ENCODE measurements around the gene ELMO1. TPM values are rescaled to one million over a fixed set of nuclear protein-coding genes. Genes with fewer than 3 reads are reported as not detected.

Gene ELMO1
- total and polyA plus RNA-seq, 9 donors, result 8.9 to 48.9 (median 28.0) TPM

DNA sequence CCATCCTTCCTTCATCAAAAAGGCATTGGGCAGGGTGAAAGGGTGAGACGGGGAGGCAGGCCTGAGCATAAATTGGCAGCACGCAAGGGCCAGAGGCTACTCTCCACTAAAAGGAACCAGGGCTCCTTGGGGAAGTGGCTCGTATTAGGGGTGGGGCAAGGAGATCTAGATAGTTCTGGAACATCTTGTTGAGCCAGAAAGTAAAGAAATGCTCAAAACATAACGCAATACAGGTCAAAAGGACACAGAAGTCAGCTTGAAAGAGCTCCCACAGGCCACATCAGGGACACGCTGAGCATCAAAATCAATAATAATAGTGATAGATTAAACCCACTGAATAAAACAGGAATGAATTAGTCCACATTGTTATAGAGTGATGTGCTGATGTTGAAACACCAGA, 203.1 kb downstream of the ELMO1 start:
- Histone ChIP-seq H3K36me3 (no peaks in the 10 kb centered on the region), H3K9me3 (no peaks in the 10 kb centered on the region), H3K27me3 (no peaks in the 10 kb centered on the region), H3K4me3 (no peak overlapping the region), H3K4me1 (ENCODE audit: insufficient read depth) (peaks cover 7% of the 10 kb centered on the region), H3K27ac (no peak overlapping the region)
- TF ChIP-seq EP300 (IDR thresholded peaks at IDR 0.05) (no peak), POLR2A (IDR thresholded peaks at IDR 0.05) (no peak)
- no peak for DNase-seq
- 91 to 96% (median 94%) methylated on average over 5 of the region's 5 CpGs for WGBS, 3 donors
- intact Hi-C loops (cut with DNase I), result no loop called here

DNA sequence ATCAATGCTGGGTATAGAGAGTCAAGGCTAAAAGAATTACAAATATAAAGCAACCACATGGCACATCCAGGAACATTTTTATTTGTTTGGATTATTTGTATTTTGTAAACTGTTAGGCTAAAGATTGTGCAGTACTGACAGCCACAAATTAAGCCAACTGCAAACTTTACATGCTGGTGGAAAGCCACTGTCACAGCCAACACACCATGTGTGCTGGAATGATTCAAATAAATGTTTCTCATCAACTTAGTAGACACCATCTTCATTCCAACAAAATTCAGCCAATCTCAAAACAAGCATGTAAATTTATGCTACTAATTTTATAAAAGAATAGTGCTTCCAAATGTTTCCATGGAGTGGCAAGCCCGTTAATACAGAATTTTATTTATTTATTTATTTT, 211.8 kb downstream of the ELMO1 start:
- no peak overlapping the region for H3K27ac ChIP-seq
- H3K9me3 ChIP-seq, result no peaks in the 10 kb centered on the region
- 81 to 93% (median 90%) methylated on average over 1 of the region's 1 CpG for WGBS, 3 donors
- no peaks in the 10 kb centered on the region for H3K27me3 ChIP-seq
- H3K4me3 ChIP-seq, result no peak overlapping the region
- TF ChIP-seq POLR2A (IDR thresholded peaks at IDR 0.05), result no peak
- TF ChIP-seq, protein P1, sequence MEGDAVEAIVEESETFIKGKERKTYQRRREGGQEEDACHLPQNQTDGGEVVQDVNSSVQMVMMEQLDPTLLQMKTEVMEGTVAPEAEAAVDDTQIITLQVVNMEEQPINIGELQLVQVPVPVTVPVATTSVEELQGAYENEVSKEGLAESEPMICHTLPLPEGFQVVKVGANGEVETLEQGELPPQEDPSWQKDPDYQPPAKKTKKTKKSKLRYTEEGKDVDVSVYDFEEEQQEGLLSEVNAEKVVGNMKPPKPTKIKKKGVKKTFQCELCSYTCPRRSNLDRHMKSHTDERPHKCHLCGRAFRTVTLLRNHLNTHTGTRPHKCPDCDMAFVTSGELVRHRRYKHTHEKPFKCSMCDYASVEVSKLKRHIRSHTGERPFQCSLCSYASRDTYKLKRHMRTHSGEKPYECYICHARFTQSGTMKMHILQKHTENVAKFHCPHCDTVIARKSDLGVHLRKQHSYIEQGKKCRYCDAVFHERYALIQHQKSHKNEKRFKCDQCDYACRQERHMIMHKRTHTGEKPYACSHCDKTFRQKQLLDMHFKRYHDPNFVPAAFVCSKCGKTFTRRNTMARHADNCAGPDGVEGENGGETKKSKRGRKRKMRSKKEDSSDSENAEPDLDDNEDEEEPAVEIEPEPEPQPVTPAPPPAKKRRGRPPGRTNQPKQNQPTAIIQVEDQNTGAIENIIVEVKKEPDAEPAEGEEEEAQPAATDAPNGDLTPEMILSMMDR (IDR thresholded peaks at IDR 0.05), result no peak
- TF ChIP-seq EP300 (IDR thresholded peaks at IDR 0.05), result no peak
- H3K4me1 ChIP-seq (ENCODE audit: insufficient read depth), result no peaks in the 10 kb centered on the region
- intact Hi-C loops (cut with DNase I), result no loop called here
- no peaks in the 10 kb centered on the region for H3K36me3 ChIP-seq
- DNase-seq, result no peak

DNA sequence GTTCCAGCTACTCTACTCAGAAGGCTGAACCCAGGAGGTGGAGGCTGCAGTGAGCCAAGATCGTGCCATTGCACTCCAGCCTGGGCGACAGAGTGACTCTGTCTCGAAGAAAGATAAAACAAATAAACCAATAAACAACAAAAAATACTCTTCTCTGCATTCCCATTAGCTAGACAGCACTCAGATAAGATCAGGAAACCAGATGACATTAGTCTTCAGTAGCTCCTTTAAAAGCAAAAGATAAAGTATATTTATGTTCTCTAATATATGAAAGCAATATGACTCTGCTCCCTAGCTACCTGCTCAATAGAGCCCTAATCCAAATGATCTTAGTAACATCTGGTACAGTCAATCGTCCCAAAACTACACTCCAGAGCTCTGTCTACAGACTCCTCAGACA, 212.9 kb downstream of the ELMO1 start:
- Histone ChIP-seq H3K27ac (no peak overlapping the region), H3K36me3 (no peaks in the 10 kb centered on the region), H3K4me1 (ENCODE audit: insufficient read depth) (no peaks in the 10 kb centered on the region), H3K4me3 (no peak overlapping the region), H3K9me3 (no peaks in the 10 kb centered on the region), H3K27me3 (no peaks in the 10 kb centered on the region)
- TF ChIP-seq EP300 (IDR thresholded peaks at IDR 0.05) (no peak), POLR2A (IDR thresholded peaks at IDR 0.05) (no peak)
- TF ChIP-seq, protein P1 (IDR thresholded peaks at IDR 0.05), result no peak
- 79 to 92% (median 83%) methylated on average over 4 of the region's 4 CpGs for WGBS, 3 donors
- intact Hi-C loops (cut with DNase I), result no loop called here
- DNase-seq, result no peak

DNA sequence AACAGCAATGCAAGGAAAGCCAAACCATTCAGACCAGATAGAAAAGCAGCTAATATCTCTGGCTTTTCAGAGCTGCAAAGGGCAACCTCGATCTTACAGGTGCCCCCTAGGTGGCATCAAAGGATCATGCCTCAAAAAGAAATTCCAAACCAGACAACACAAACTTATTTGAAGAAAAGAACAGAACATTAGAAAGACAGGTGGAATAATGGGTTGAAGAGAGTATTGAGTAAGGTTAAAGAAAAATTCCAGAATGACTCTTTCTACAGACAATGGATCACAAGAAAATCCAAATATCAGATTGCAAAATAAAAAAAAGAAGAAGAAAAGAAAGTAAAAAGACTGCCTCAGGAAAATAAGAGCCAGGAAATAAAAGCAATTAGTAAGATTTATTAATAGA, 213.7 kb downstream of the ELMO1 start:
- Histone ChIP-seq H3K27ac (no peak overlapping the region), H3K9me3 (no peaks in the 10 kb centered on the region), H3K36me3 (no peaks in the 10 kb centered on the region), H3K27me3 (no peaks in the 10 kb centered on the region), H3K4me3 (no peak overlapping the region), H3K4me1 (ENCODE audit: insufficient read depth) (no peaks in the 10 kb centered on the region)
- intact Hi-C loops (cut with DNase I), result no loop called here
- WGBS, 3 donors, result 16 to 20% (median 19%) methylated on average over 1 of the region's 1 CpG
- no peak for DNase-seq
- TF ChIP-seq, protein P1 (IDR thresholded peaks at IDR 0.05), result peak in 1 of 3 donors; percentile 43
- no peak for TF ChIP-seq POLR2A (IDR thresholded peaks at IDR 0.05)
- TF ChIP-seq EP300 (IDR thresholded peaks at IDR 0.05), result no peak

DNA sequence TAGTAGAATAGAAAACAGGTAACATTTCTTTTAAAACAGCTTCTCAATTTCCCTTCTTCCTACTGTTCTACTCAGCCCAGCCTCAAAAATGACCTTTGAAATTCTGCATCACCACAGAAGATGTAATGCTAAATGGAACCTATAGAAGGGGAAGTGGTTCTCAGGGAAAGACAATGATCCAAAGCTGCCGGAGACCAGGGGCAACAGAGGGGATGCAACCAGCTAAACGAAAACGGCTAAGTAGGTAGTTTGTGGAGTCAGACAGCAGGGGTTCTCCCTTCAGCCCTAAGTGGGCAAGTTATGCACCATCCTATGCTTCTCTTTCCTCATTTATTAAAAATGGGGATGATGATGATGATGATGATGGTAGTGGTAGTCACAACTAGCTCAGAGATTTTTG, 214.3 kb downstream of the ELMO1 start:
- H3K27me3 ChIP-seq, result no peaks in the 10 kb centered on the region
- no peak for DNase-seq
- intact Hi-C loops (cut with DNase I), result no loop called here
- no peaks in the 10 kb centered on the region for H3K36me3 ChIP-seq
- 77 to 84% (median 78%) methylated on average over 3 of the region's 3 CpGs for WGBS, 3 donors
- H3K27ac ChIP-seq, result no peak overlapping the region
- no peak overlapping the region for H3K4me3 ChIP-seq
- H3K9me3 ChIP-seq, result no peaks in the 10 kb centered on the region
- TF ChIP-seq EP300 (IDR thresholded peaks at IDR 0.05) (no peak), POLR2A (IDR thresholded peaks at IDR 0.05) (no peak)
- TF ChIP-seq, protein P1 (IDR thresholded peaks at IDR 0.05), result no peak
- H3K4me1 ChIP-seq (ENCODE audit: insufficient read depth), result no peaks in the 10 kb centered on the region

Measured in ovary (tissue), 9 donors.